HL-60 (cell line): ENCODE data around the gene HSPA12A.

Experiments used
- DNase-seq, 2 experiments: peaks; one replicate each; pipeline ENCODE4 v3.0.0-alpha.2; 2010 to 2020; ENCODE audit warnings: low read depth in 1 of 2, low spot score in 1 of 2
- H3K27ac ChIP-seq: fragments of 250-450 bp; sonication (Bioruptor Pico); replicated peaks from 2 replicates; pipeline ENCODE4 v1.5.1; 2020; ENCODE audit warnings: mild to moderate bottlenecking, moderate library complexity
- H3K27me3 ChIP-seq: fragments of 250-450 bp; sonication (Bioruptor Pico); 2 replicates; pipeline ENCODE4 v1.5.1; 2021; ENCODE audit warnings: mild to moderate bottlenecking, moderate library complexity; ENCODE audit not compliant: insufficient read depth, poor library complexity, severe bottlenecking
- H3K4me3 ChIP-seq: replicated peaks from 2 replicates; pipeline ENCODE4 v1.5.1; 2011; ENCODE audit warnings: mild to moderate bottlenecking, control low read depth, low read length; ENCODE audit not compliant: insufficient read depth
- CTCF ChIP-seq: IDR thresholded peaks from one replicate; pipeline ENCODE4 v1.5.1; 2011; ENCODE audit warnings: low read length, control low read depth, inconsistent platforms; ENCODE audit not compliant: insufficient read depth
- GABPA ChIP-seq: IDR thresholded peaks from 2 replicates; pipeline ENCODE4 v1.6.1; 2012; ENCODE audit warnings: low read depth
- POLR2AphosphoS5 ChIP-seq: IDR thresholded peaks from 2 replicates; pipeline ENCODE4 v1.6.1; 2012; ENCODE audit warnings: low read depth
- REST ChIP-seq: IDR thresholded peaks from 2 replicates; pipeline ENCODE4 v1.6.1; 2012; ENCODE audit warnings: low read depth; ENCODE audit not compliant: insufficient replicate concordance
- SPI1 ChIP-seq: IDR thresholded peaks from 2 replicates; pipeline ENCODE4 v1.6.1; 2012; ENCODE audit warnings: low read depth, mild to moderate bottlenecking, borderline replicate concordance

The HSPA12A gene

GRCh38 chr10:116670706-116671105, 71.7 kb downstream of the HSPA12A start:
- Histone ChIP-seq H3K27me3 (no peaks in the 10 kb centered on the region), H3K4me3 (no peak overlapping the region), H3K27ac (no peak overlapping the region)
- DNase-seq, result no peak
- TF ChIP-seq CTCF (no peak), REST (no peak), GABPA (no peak), SPI1 (no peak), POLR2AphosphoS5 (no peak)

GRCh38 chr10:116669832-116670644, 72.3 kb downstream of the HSPA12A start:
- Histone ChIP-seq H3K4me3 (no peak overlapping the region), H3K27me3 (no peaks in the 10 kb centered on the region), H3K27ac (no peak overlapping the region)
- DNase-seq, result no peak
- TF ChIP-seq CTCF, result no peak
- no peak for TF ChIP-seq GABPA
- no peak for TF ChIP-seq POLR2AphosphoS5
- TF ChIP-seq SPI1, result no peak
- TF ChIP-seq REST, result no peak

- TF ChIP-seq REST, result no peak
- no peak for TF ChIP-seq POLR2AphosphoS5
- TF ChIP-seq GABPA, result no peak
- TF ChIP-seq SPI1, result no peak
- DNase-seq, result no peak
- H3K4me3 ChIP-seq, result no peak overlapping the region
- H3K27ac ChIP-seq, result no peak overlapping the region
- H3K27me3 ChIP-seq, result no peaks in the 10 kb centered on the region
Measured at GRCh38 chr10:116669080-116669479, 73.3 kb downstream of the HSPA12A start.
